SK-N-SH (cell line): ENCODE results near the gene DSCAML1.

Experiments used
- ELF1 ChIP-seq: IDR thresholded peaks from 2 replicates; pipeline ENCODE4 v1.4.0; 2012
- TAF1 ChIP-seq: IDR thresholded peaks from 2 replicates; pipeline ENCODE4 v1.6.1; 2012; ENCODE audit warnings: low read depth, mild to moderate bottlenecking, low read length, moderate library complexity, borderline replicate concordance
- TF ChIP-seq, protein P1 (sequence below): fragments of 200-600 bp; sonication (generic); IDR thresholded peaks from 2 replicates; pipeline ENCODE4 v1.6.1; 2017; ENCODE audit warnings: antibody characterized with exemption, mild to moderate bottlenecking, moderate library complexity

DNA sequence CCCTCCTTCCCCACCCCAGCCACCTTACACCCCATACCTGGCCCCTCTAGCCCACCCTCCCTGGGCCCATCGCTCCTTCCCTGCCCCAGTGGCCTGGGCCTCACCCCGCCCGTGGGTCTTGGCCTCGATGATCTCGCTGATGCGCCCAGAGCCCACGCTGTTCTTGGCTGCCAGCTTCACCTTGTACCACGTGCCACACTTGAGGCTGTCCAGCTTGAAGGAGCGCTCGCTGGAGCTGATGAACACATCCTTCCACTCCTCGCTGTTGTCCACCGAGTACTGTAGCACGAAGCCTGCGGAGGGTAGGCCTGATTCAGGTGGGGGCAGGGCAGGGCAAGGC lies 359.3 kb downstream of the DSCAML1 start:
- TF ChIP-seq ELF1 = no peak
- TF ChIP-seq, protein P1, sequence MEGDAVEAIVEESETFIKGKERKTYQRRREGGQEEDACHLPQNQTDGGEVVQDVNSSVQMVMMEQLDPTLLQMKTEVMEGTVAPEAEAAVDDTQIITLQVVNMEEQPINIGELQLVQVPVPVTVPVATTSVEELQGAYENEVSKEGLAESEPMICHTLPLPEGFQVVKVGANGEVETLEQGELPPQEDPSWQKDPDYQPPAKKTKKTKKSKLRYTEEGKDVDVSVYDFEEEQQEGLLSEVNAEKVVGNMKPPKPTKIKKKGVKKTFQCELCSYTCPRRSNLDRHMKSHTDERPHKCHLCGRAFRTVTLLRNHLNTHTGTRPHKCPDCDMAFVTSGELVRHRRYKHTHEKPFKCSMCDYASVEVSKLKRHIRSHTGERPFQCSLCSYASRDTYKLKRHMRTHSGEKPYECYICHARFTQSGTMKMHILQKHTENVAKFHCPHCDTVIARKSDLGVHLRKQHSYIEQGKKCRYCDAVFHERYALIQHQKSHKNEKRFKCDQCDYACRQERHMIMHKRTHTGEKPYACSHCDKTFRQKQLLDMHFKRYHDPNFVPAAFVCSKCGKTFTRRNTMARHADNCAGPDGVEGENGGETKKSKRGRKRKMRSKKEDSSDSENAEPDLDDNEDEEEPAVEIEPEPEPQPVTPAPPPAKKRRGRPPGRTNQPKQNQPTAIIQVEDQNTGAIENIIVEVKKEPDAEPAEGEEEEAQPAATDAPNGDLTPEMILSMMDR = no peak
- TF ChIP-seq TAF1 = no peak
